SU-DHL-6 (cell line): ENCODE results near the gene SLC25A1.

ENCODE experiments used
- EZH2phosphoT487 ChIP-seq: fragments of 200-600 bp; sonication (generic), shearing (Covaris generic); conservative IDR thresholded peaks from 2 replicates; pipeline ENCODE4 v1.6.1; 2018; ENCODE audit warnings: mild to moderate bottlenecking, antibody characterized with exemption, low read length, moderate library complexity, mixed read lengths
- TF ChIP-seq, protein P1 (sequence below): fragments of 200-600 bp; sonication (generic); IDR thresholded peaks from one replicate; pipeline ENCODE4 v1.5.1; 2017; ENCODE audit warnings: antibody characterized with exemption, mild to moderate bottlenecking, low read length, moderate library complexity; ENCODE audit not compliant: insufficient read depth, poor library complexity, severe bottlenecking

DNA sequence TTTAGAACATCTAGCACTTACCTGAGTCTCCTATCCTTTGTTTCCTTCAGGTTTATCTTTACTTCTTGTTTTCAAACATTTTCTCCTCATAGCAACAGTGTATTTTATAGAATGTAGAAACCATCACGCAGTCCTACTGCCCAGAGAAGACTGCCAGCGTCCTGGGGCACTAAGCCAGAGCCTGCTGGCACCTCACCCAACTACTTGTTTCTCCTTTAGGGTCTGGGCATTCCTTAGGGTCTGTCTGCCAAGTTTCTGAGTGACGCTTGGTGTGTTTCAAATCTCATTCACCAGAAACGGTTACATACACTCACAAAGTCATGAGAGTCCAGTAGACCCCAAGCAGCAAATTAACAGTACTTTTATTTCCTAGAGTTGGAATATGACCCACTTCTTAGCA, 49.6 kb upstream of the SLC25A1 start:
- TF ChIP-seq, protein P1, sequence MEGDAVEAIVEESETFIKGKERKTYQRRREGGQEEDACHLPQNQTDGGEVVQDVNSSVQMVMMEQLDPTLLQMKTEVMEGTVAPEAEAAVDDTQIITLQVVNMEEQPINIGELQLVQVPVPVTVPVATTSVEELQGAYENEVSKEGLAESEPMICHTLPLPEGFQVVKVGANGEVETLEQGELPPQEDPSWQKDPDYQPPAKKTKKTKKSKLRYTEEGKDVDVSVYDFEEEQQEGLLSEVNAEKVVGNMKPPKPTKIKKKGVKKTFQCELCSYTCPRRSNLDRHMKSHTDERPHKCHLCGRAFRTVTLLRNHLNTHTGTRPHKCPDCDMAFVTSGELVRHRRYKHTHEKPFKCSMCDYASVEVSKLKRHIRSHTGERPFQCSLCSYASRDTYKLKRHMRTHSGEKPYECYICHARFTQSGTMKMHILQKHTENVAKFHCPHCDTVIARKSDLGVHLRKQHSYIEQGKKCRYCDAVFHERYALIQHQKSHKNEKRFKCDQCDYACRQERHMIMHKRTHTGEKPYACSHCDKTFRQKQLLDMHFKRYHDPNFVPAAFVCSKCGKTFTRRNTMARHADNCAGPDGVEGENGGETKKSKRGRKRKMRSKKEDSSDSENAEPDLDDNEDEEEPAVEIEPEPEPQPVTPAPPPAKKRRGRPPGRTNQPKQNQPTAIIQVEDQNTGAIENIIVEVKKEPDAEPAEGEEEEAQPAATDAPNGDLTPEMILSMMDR: no peak
- TF ChIP-seq EZH2phosphoT487: no peak
